Measurements from ENCODE around the gene KLHL28. TPM values are rescaled to one million over a fixed set of nuclear protein-coding genes. Genes with fewer than 3 reads are reported as not detected.
A peak's percentile ranks its signal among the peaks of the same experiment; 100 is the strongest.

Gene KLHL28
- polyA plus RNA-seq, 2 of the 4 experiments (the other 2 are of a cell fraction), result 3.4 to 8.3 TPM

- TF ChIP-seq, protein P1, sequence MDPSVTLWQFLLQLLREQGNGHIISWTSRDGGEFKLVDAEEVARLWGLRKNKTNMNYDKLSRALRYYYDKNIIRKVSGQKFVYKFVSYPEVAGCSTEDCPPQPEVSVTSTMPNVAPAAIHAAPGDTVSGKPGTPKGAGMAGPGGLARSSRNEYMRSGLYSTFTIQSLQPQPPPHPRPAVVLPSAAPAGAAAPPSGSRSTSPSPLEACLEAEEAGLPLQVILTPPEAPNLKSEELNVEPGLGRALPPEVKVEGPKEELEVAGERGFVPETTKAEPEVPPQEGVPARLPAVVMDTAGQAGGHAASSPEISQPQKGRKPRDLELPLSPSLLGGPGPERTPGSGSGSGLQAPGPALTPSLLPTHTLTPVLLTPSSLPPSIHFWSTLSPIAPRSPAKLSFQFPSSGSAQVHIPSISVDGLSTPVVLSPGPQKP (IDR thresholded peaks at IDR 0.05; ENCODE audit: low read depth, low read length), result no peak
- TF ChIP-seq KDM5A (IDR thresholded peaks at IDR 0.05) (no peak), CHD4 (IDR thresholded peaks at IDR 0.05; ENCODE audit: borderline replicate concordance) (no peak), ZSCAN20 (CRISPR knock-in tag; IDR thresholded peaks at IDR 0.05) (no peak)
- TF ChIP-seq, protein P2, sequence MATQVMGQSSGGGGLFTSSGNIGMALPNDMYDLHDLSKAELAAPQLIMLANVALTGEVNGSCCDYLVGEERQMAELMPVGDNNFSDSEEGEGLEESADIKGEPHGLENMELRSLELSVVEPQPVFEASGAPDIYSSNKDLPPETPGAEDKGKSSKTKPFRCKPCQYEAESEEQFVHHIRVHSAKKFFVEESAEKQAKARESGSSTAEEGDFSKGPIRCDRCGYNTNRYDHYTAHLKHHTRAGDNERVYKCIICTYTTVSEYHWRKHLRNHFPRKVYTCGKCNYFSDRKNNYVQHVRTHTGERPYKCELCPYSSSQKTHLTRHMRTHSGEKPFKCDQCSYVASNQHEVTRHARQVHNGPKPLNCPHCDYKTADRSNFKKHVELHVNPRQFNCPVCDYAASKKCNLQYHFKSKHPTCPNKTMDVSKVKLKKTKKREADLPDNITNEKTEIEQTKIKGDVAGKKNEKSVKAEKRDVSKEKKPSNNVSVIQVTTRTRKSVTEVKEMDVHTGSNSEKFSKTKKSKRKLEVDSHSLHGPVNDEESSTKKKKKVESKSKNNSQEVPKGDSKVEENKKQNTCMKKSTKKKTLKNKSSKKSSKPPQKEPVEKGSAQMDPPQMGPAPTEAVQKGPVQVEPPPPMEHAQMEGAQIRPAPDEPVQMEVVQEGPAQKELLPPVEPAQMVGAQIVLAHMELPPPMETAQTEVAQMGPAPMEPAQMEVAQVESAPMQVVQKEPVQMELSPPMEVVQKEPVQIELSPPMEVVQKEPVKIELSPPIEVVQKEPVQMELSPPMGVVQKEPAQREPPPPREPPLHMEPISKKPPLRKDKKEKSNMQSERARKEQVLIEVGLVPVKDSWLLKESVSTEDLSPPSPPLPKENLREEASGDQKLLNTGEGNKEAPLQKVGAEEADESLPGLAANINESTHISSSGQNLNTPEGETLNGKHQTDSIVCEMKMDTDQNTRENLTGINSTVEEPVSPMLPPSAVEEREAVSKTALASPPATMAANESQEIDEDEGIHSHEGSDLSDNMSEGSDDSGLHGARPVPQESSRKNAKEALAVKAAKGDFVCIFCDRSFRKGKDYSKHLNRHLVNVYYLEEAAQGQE (IDR thresholded peaks at IDR 0.05), result no peak
Measured at GRCh38 chr14:44955528-44955927, 6.2 kb downstream of the KLHL28 start (continued).

GRCh38 chr14:44954750-44955149 lies 7.0 kb downstream of the KLHL28 start:
- no peak for FAIRE-seq
- no peak for ATAC-seq
- Histone ChIP-seq H3K27ac (no peak overlapping the region), H3K9me3 (no peaks in the 10 kb centered on the region), H3K4me1 (peaks cover 21% of the 10 kb centered on the region), H3K4me3 (no peak overlapping the region), H3K4me2 (no peak overlapping the region)
- POLR2A ChIA-PET, result no interaction called here
- no peak for DNase-seq (ENCODE audit: low read depth in 1 of 2, low spot score in 1 of 2)
- CTCF ChIA-PET, result interaction anchor here (1.1 kb wide), 1 partner anchor 41 kb away, joined by 3 read pairs; no protein-coding TSS in a partner anchor
- TF ChIP-seq NFE2L2 (conservative IDR thresholded peaks at IDR 0.05; ENCODE audit: low read length) (no peak), HEYL (CRISPR knock-in tag; IDR thresholded peaks at IDR 0.05) (no peak), CEBPB (IDR thresholded peaks at IDR 0.05) (0 out of 4 replicates have a peak, but pooled peaks of 1 of the 2 experiments have one; percentile 12), SMC3 (IDR thresholded peaks at IDR 0.05) (no peak), CHD2 (IDR thresholded peaks at IDR 0.05; ENCODE audit: low read length, partially characterized antibody) (no peak)
- WGBS (ENCODE audit: missing lambda C conversion rate), result 84% methylated on average over 3 of the region's 3 CpGs

DNA sequence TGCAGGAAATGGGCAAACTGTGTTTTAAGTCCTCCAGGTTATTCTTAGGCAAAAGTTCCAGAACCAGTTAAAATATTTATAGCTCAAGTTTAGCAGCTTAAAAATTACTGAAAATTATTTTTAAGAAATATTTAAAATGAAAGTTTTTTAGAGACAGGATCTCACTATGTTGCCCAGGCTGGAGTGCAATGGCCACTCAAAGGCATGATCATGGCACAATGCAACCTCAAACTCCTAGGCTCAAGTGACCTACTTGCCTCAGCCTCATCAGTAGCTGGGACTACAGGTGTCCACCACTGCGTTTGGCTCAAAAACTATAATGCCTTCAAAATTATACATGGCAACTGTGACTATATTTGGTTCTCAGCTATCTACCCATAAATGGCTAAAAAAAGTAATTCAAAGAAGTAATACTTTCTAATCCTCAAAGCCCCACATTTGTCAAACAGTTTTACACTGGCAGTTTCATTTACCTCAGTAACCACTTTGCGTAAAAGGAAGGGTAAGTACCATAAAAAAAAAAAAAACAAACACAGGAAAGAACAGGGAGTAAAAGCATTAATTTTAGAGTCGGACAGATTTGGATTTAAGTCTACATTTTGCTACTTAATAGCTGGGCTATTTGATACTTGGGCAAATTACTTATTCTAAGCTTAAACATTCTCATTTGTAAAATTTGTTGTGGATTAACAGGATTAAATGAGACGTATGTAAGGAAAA lies 9.2 kb downstream of the KLHL28 start:
- no peak for FAIRE-seq

GRCh38 chr14:44951051-44951450 lies 10.7 kb downstream of the KLHL28 start:
- no peak for FAIRE-seq
- POLR2A ChIA-PET, result interaction anchor here (0.5 kb wide), 1 partner anchor 10 kb away, joined by 12 read pairs; no protein-coding TSS in a partner anchor
- Histone ChIP-seq H3K4me2 (no peak overlapping the region), H3K9me3 (no peaks in the 10 kb centered on the region), H3K4me3 (no peak overlapping the region), H3K4me1 (no peaks in the 10 kb centered on the region), H3K27ac (no peak overlapping the region)
- CTCF ChIA-PET, result no interaction called here
- WGBS (ENCODE audit: missing lambda C conversion rate), result 94% methylated on average over 2 of the region's 2 CpGs
- DNase-seq (ENCODE audit: low read depth in 1 of 2, low spot score in 1 of 2), result no peak
- TF ChIP-seq HDAC2 (IDR thresholded peaks at IDR 0.05) (no peak), POLR2AphosphoS2 (conservative IDR thresholded peaks at IDR 0.05; ENCODE audit: low read length) (no peak), HOXB5 (CRISPR knock-in tag; IDR thresholded peaks at IDR 0.05) (no peak), EHF (CRISPR knock-in tag; IDR thresholded peaks at IDR 0.05) (no peak), ZFP36 (IDR thresholded peaks at IDR 0.05; ENCODE audit: borderline replicate concordance, partially characterized antibody) (no peak), RNF2 (IDR thresholded peaks at IDR 0.05; ENCODE audit: borderline replicate concordance, low read depth) (no peak), CEBPB (IDR thresholded peaks at IDR 0.05) (no peak), SMC3 (IDR thresholded peaks at IDR 0.05) (no peak), POLR2A (IDR thresholded peaks at IDR 0.05; ENCODE audit: low read length) (no peak), BHLHE40 (IDR thresholded peaks at IDR 0.05; ENCODE audit: low read depth, low read length) (no peak), KDM5A (IDR thresholded peaks at IDR 0.05) (no peak), FOSB (CRISPR knock-in tag; IDR thresholded peaks at IDR 0.05) (no peak)
- TF ChIP-seq, protein P3, sequence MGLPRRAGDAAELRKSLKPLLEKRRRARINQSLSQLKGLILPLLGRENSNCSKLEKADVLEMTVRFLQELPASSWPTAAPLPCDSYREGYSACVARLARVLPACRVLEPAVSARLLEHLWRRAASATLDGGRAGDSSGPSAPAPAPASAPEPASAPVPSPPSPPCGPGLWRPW (IDR thresholded peaks at IDR 0.05), result no peak
- no peak for ATAC-seq

More for the DNA sequence above, 9.2 kb downstream of the KLHL28 start:
- ATAC-seq (no peak), DNase-seq (ENCODE audit: low read depth in 1 of 2, low spot score in 1 of 2) (no peak)
- Histone ChIP-seq H3K4me3 (no peak overlapping the region), H3K27ac (no peak overlapping the region), H3K4me2 (no peak overlapping the region), H3K9me3 (no peaks in the 10 kb centered on the region), H3K4me1 (no peaks in the 10 kb centered on the region)
- TF ChIP-seq POLR2A (IDR thresholded peaks at IDR 0.05; ENCODE audit: low read length), result no peak
- 93% methylated on average over 4 of the region's 4 CpGs for WGBS (ENCODE audit: missing lambda C conversion rate)
- ChIA-PET POLR2A (interaction anchor here (0.6 kb wide), 1 partner anchor 13 kb away, joined by 6 read pairs; no protein-coding TSS in a partner anchor), CTCF (interaction anchor here (2.0 kb wide), 1 partner anchor 39 kb away, joined by 4 read pairs; no protein-coding TSS in a partner anchor)

Data from A549 (cell line).